Activated naive CD4-positive, alpha-beta T cell treated with anti-CD3 and anti-CD28 coated beads, Interleukin-2, amount 50 U/mL, for 24 hours (primary cell): ENCODE data around the gene ADAMTSL2.

ENCODE experiments used
- H3K27ac Mint-ChIP-seq: one replicate; pipeline ENCODE4 v1.8.0; 2021; ENCODE audit warnings: mild to moderate bottlenecking, mixed read lengths
- H3K27me3 Mint-ChIP-seq: one replicate; pipeline ENCODE4 v1.8.0; 2021; ENCODE audit warnings: mixed read lengths
- H3K36me3 Mint-ChIP-seq: one replicate; pipeline ENCODE4 v1.8.0; 2021; ENCODE audit warnings: mixed read lengths
- H3K4me1 Mint-ChIP-seq: one replicate; pipeline ENCODE4 v1.8.0; 2021; ENCODE audit warnings: mixed read lengths
- H3K4me3 Mint-ChIP-seq: one replicate; pipeline ENCODE4 v1.8.0; 2021; ENCODE audit warnings: mild to moderate bottlenecking, mixed read lengths
- H3K9me3 Mint-ChIP-seq: one replicate; pipeline ENCODE4 v1.8.0; 2021; ENCODE audit warnings: mixed read lengths

The ADAMTSL2 gene

GRCh38 chr9:133495327-133496293 is 38.9 kb upstream of the ADAMTSL2 start:
- Mint-ChIP-seq H3K4me1 (no peaks in the 10 kb centered on the region), H3K27me3 (no peaks in the 10 kb centered on the region), H3K9me3 (no peaks in the 10 kb centered on the region), H3K36me3 (no peaks in the 10 kb centered on the region), H3K27ac (no peak overlapping the region), H3K4me3 (no peak overlapping the region)

- Mint-ChIP-seq H3K4me3 (no peak overlapping the region), H3K36me3 (peaks cover 6% of the 10 kb centered on the region), H3K9me3 (peaks cover 12% of the 10 kb centered on the region), H3K27ac (no peak overlapping the region), H3K4me1 (no peaks in the 10 kb centered on the region), H3K27me3 (no peaks in the 10 kb centered on the region)
These were observed 37.4 kb upstream of the ADAMTSL2 start for GRCh38 chr9:133496861-133497842.

- no peaks in the 10 kb centered on the region for H3K27me3 Mint-ChIP-seq
- no peaks in the 10 kb centered on the region for H3K4me1 Mint-ChIP-seq
- no peak overlapping the region for H3K4me3 Mint-ChIP-seq
- H3K9me3 Mint-ChIP-seq = peaks cover 17% of the 10 kb centered on the region
- no peak overlapping the region for H3K27ac Mint-ChIP-seq
- H3K36me3 Mint-ChIP-seq = peaks cover 9% of the 10 kb centered on the region
These were observed 35.2 kb upstream of the ADAMTSL2 start for GRCh38 chr9:133499132-133499891.

GRCh38 chr9:133499892-133500270 is 34.6 kb upstream of the ADAMTSL2 start:
- Mint-ChIP-seq H3K27me3 (no peaks in the 10 kb centered on the region), H3K9me3 (peaks cover 17% of the 10 kb centered on the region), H3K4me3 (no peak overlapping the region), H3K27ac (no peak overlapping the region), H3K36me3 (peaks cover 9% of the 10 kb centered on the region), H3K4me1 (no peaks in the 10 kb centered on the region)

GRCh38 chr9:133502112-133502511 is 32.4 kb upstream of the ADAMTSL2 start:
- H3K27me3 Mint-ChIP-seq = no peaks in the 10 kb centered on the region
- H3K9me3 Mint-ChIP-seq = peaks cover 17% of the 10 kb centered on the region
- H3K27ac Mint-ChIP-seq = no peak overlapping the region
- no peak overlapping the region for H3K4me3 Mint-ChIP-seq
- peaks cover under 1% of the 10 kb centered on the region for H3K4me1 Mint-ChIP-seq
- H3K36me3 Mint-ChIP-seq = peaks cover 9% of the 10 kb centered on the region

- Mint-ChIP-seq H3K9me3 (peaks cover 17% of the 10 kb centered on the region), H3K4me1 (peaks cover 16% of the 10 kb centered on the region), H3K36me3 (peaks cover 9% of the 10 kb centered on the region), H3K27me3 (no peaks in the 10 kb centered on the region), H3K4me3 (no peak overlapping the region), H3K27ac (no peak overlapping the region)
These were observed 29.2 kb upstream of the ADAMTSL2 start for GRCh38 chr9:133505186-133505830.

GRCh38 chr9:133505901-133506652 is 28.4 kb upstream of the ADAMTSL2 start:
- H3K27me3 Mint-ChIP-seq = no peaks in the 10 kb centered on the region
- peaks cover 16% of the 10 kb centered on the region for H3K4me1 Mint-ChIP-seq
- H3K9me3 Mint-ChIP-seq = peaks cover 17% of the 10 kb centered on the region
- no peak overlapping the region for H3K4me3 Mint-ChIP-seq
- no peak overlapping the region for H3K27ac Mint-ChIP-seq
- peaks cover 9% of the 10 kb centered on the region for H3K36me3 Mint-ChIP-seq

- no peak overlapping the region for H3K4me3 Mint-ChIP-seq
- peaks cover 16% of the 10 kb centered on the region for H3K4me1 Mint-ChIP-seq
- no peaks in the 10 kb centered on the region for H3K27me3 Mint-ChIP-seq
- peaks cover 11% of the 10 kb centered on the region for H3K9me3 Mint-ChIP-seq
- H3K36me3 Mint-ChIP-seq = peaks cover 6% of the 10 kb centered on the region
- H3K27ac Mint-ChIP-seq = no peak overlapping the region
These were observed 27.9 kb upstream of the ADAMTSL2 start for GRCh38 chr9:133506653-133507038.

GRCh38 chr9:133507246-133507965 is 27.1 kb upstream of the ADAMTSL2 start:
- Mint-ChIP-seq H3K36me3 (peaks cover under 1% of the 10 kb centered on the region), H3K4me3 (no peak overlapping the region), H3K27ac (no peak overlapping the region)

GRCh38 chr9:133508046-133508445 is 26.5 kb upstream of the ADAMTSL2 start:
- Mint-ChIP-seq H3K9me3 (no peaks in the 10 kb centered on the region), H3K27ac (no peak overlapping the region)

More at GRCh38 chr9:133507246-133507965, 27.1 kb upstream of the ADAMTSL2 start:
- Mint-ChIP-seq H3K9me3 (peaks cover 3% of the 10 kb centered on the region), H3K27me3 (no peaks in the 10 kb centered on the region), H3K4me1 (peaks cover 16% of the 10 kb centered on the region)

GRCh38 chr9:133509179-133510083 is 25.1 kb upstream of the ADAMTSL2 start:
- Mint-ChIP-seq H3K4me3 (peak overlapping the region; percentile 82), H3K27me3 (no peaks in the 10 kb centered on the region), H3K36me3 (no peaks in the 10 kb centered on the region), H3K27ac (peak overlapping the region; percentile 67), H3K4me1 (peaks cover 16% of the 10 kb centered on the region), H3K9me3 (no peaks in the 10 kb centered on the region)

More at GRCh38 chr9:133508046-133508445, 26.5 kb upstream of the ADAMTSL2 start:
- no peaks in the 10 kb centered on the region for H3K36me3 Mint-ChIP-seq
- H3K4me3 Mint-ChIP-seq = no peak overlapping the region
- H3K27me3 Mint-ChIP-seq = no peaks in the 10 kb centered on the region
- peaks cover 16% of the 10 kb centered on the region for H3K4me1 Mint-ChIP-seq

GRCh38 chr9:133510926-133511505 is 23.5 kb upstream of the ADAMTSL2 start:
- Mint-ChIP-seq H3K27ac (no peak overlapping the region), H3K4me3 (no peak overlapping the region)

More at GRCh38 chr9:133510926-133511505, 23.5 kb upstream of the ADAMTSL2 start:
- Mint-ChIP-seq H3K9me3 (no peaks in the 10 kb centered on the region), H3K4me1 (peaks cover 16% of the 10 kb centered on the region), H3K36me3 (no peaks in the 10 kb centered on the region), H3K27me3 (no peaks in the 10 kb centered on the region)
